ENCODE measurements around the gene AKAP4. TPM values are rescaled to one million over a fixed set of nuclear protein-coding genes. Genes with fewer than 3 reads are reported as not detected.

Gene AKAP4
- total and polyA plus RNA-seq, 4 donors = not detected

DNA sequence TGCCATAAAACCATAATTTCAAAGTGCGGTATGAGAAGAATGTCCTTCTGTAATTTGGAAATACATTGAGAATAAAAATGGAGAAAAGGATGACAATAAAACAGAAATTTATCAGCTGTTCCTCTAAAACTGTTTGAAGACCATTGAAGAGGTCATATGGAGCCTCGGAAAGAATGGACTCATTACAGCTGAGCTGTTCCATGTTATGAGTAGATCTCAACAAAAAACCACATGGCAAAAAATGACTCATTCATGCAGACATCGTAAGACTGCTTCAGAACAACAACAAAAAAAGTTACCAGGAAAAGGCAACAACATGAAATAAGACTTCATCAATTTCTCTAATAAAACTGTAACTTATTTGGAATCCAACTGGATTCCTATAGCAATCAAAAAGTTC lies 39.7 kb downstream of the AKAP4 start:
- 84 to 87% methylated on average over 3 of the region's 3 CpGs for WGBS, 2 donors
- H3K4me1 ChIP-seq (ENCODE audit: control insufficient read depth in 5 of 5, insufficient read depth in 5 of 5, low read length in 5 of 5) = no peaks in the 10 kb centered on the region
- H3K36me3 ChIP-seq (ENCODE audit: control insufficient read depth in 4 of 4, insufficient read depth in 4 of 4, low read length in 4 of 4) = no peaks in the 10 kb centered on the region
- no peak for ATAC-seq (ENCODE audit: insufficient read depth, low FRiP score)
- no peak for TF ChIP-seq CTCF (IDR thresholded peaks at IDR 0.05; ENCODE audit: control extremely low read depth, extremely low read depth)
- H3K9me3 ChIP-seq (ENCODE audit: control insufficient read depth in 4 of 4, insufficient read depth in 3 of 4, low read length in 3 of 4) = no peaks in the 10 kb centered on the region
- no peak overlapping the region for H3K4me3 ChIP-seq
- peaks cover 0 to 8% (median 0%) of the 10 kb centered on the region in 3 donors for H3K27me3 ChIP-seq (ENCODE audit: control insufficient read depth in 3 of 3, insufficient read depth in 3 of 3, low read length in 2 of 3)
- no peak overlapping the region for H3K9ac ChIP-seq (ENCODE audit: insufficient read depth in 1 of 2, low read length in 2 of 2)
- no peak overlapping the region for H3K27ac ChIP-seq (ENCODE audit: low read depth in 1 of 2, low read length in 1 of 2)
- no peak for DNase-seq

- WGBS, 2 donors = 0 to 28% methylated on average over 1 of the region's 1 CpG
- DNase-seq = no peak
- no peak for TF ChIP-seq CTCF (IDR thresholded peaks at IDR 0.05; ENCODE audit: control extremely low read depth, extremely low read depth)
- Histone ChIP-seq H3K36me3 (ENCODE audit: control insufficient read depth in 4 of 4, insufficient read depth in 4 of 4, low read length in 4 of 4) (no peaks in the 10 kb centered on the region), H3K4me1 (ENCODE audit: control insufficient read depth in 5 of 5, insufficient read depth in 5 of 5, low read length in 5 of 5) (no peaks in the 10 kb centered on the region), H3K9ac (ENCODE audit: insufficient read depth in 1 of 2, low read length in 2 of 2) (no peak overlapping the region), H3K27me3 (ENCODE audit: control insufficient read depth in 3 of 3, insufficient read depth in 3 of 3, low read length in 2 of 3) (peaks cover 0 to 12% (median 0%) of the 10 kb centered on the region in 3 donors), H3K9me3 (ENCODE audit: control insufficient read depth in 4 of 4, insufficient read depth in 3 of 4, low read length in 3 of 4) (no peaks in the 10 kb centered on the region), H3K4me3 (no peak overlapping the region), H3K27ac (ENCODE audit: low read depth in 1 of 2, low read length in 1 of 2) (no peak overlapping the region)
- no peak for ATAC-seq (ENCODE audit: insufficient read depth, low FRiP score)
These were observed 42.2 kb downstream of the AKAP4 start for GRCh38 chrX:50158593-50158992.

GRCh38 chrX:50157545-50158135 lies 43.2 kb downstream of the AKAP4 start:
- no peak for ATAC-seq (ENCODE audit: insufficient read depth, low FRiP score)
- TF ChIP-seq CTCF (IDR thresholded peaks at IDR 0.05; ENCODE audit: control extremely low read depth, extremely low read depth) = no peak
- 44 to 72% methylated on average over 4 of the region's 4 CpGs for WGBS, 2 donors

GRCh38 chrX:50154429-50154828 lies 46.4 kb downstream of the AKAP4 start:
- WGBS, 2 donors = 77 to 100% methylated on average over 1 of the region's 1 CpG
- no peak for ATAC-seq (ENCODE audit: insufficient read depth, low FRiP score)
- no peak overlapping the region for H3K27ac ChIP-seq (ENCODE audit: low read depth in 1 of 2, low read length in 1 of 2)

More at GRCh38 chrX:50157545-50158135, 43.2 kb downstream of the AKAP4 start:
- Histone ChIP-seq H3K36me3 (ENCODE audit: control insufficient read depth in 4 of 4, insufficient read depth in 4 of 4, low read length in 4 of 4) (no peaks in the 10 kb centered on the region), H3K27ac (ENCODE audit: low read depth in 1 of 2, low read length in 1 of 2) (no peak overlapping the region), H3K4me3 (no peak overlapping the region), H3K9me3 (ENCODE audit: control insufficient read depth in 4 of 4, insufficient read depth in 3 of 4, low read length in 3 of 4) (no peaks in the 10 kb centered on the region), H3K27me3 (ENCODE audit: control insufficient read depth in 3 of 3, insufficient read depth in 3 of 3, low read length in 2 of 3) (peaks cover 0 to 12% (median 0%) of the 10 kb centered on the region in 3 donors), H3K9ac (ENCODE audit: insufficient read depth in 1 of 2, low read length in 2 of 2) (no peak overlapping the region), H3K4me1 (ENCODE audit: control insufficient read depth in 5 of 5, insufficient read depth in 5 of 5, low read length in 5 of 5) (no peaks in the 10 kb centered on the region)
- DNase-seq = peak in 1 of 3 donors; percentile 6

More at GRCh38 chrX:50154429-50154828, 46.4 kb downstream of the AKAP4 start:
- H3K9ac ChIP-seq (ENCODE audit: insufficient read depth in 1 of 2, low read length in 2 of 2) = no peak overlapping the region
- no peaks in the 10 kb centered on the region for H3K4me1 ChIP-seq (ENCODE audit: control insufficient read depth in 5 of 5, insufficient read depth in 5 of 5, low read length in 5 of 5)
- H3K4me3 ChIP-seq = no peak overlapping the region
- no peak for TF ChIP-seq CTCF (IDR thresholded peaks at IDR 0.05; ENCODE audit: control extremely low read depth, extremely low read depth)
- no peaks in the 10 kb centered on the region for H3K36me3 ChIP-seq (ENCODE audit: control insufficient read depth in 4 of 4, insufficient read depth in 4 of 4, low read length in 4 of 4)
- no peaks in the 10 kb centered on the region for H3K9me3 ChIP-seq (ENCODE audit: control insufficient read depth in 4 of 4, insufficient read depth in 3 of 4, low read length in 3 of 4)
- no peak for DNase-seq
- peaks cover 0 to 8% (median 0%) of the 10 kb centered on the region in 3 donors for H3K27me3 ChIP-seq (ENCODE audit: control insufficient read depth in 3 of 3, insufficient read depth in 3 of 3, low read length in 2 of 3)
